Astrocyte of the hippocampus (primary cell): ENCODE results near the gene FOXP1.

Experiments
- DNase-seq: peaks from one replicate; pipeline ENCODE4 v3.0.0; 2011; ENCODE audit warnings: low read depth, low spot score

The FOXP1 gene

DNA sequence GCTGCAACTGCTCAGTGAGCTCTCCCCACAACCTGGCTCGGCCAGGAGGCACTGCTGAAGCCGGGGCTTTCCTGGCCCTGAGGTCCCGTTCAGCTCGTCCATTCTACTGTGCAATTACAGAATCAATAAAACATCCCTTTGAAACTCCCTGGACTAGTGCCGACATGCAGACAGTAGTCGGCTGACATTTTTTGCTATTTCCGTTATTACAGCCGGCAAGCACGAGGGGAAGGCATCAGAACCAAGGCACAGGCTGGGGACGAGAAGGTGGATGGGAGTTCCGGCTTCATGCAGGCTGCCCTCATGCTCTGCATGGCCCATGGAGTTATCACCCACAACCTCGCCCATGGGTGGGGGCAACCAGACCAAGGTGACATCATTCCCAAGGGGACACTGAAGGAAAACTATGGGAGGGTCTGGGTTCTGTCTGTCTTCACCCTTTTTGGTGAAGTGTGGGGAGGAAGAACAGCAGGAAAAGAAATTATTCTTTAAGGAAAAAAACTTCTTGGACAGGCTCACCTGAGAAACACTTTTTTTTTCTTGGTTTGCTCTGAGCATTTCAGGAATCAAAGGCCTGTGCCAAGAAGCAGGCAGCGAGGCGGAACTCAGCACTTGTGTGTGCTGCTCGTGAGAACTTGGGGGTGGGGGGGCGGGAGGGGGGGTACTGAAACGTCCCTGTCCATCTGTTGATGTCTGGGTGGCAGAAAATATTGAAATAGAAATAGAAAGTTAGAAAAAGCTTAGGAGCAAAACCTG is 154.5 kb downstream of the FOXP1 start:
- peak; percentile 64 for DNase-seq

DNA sequence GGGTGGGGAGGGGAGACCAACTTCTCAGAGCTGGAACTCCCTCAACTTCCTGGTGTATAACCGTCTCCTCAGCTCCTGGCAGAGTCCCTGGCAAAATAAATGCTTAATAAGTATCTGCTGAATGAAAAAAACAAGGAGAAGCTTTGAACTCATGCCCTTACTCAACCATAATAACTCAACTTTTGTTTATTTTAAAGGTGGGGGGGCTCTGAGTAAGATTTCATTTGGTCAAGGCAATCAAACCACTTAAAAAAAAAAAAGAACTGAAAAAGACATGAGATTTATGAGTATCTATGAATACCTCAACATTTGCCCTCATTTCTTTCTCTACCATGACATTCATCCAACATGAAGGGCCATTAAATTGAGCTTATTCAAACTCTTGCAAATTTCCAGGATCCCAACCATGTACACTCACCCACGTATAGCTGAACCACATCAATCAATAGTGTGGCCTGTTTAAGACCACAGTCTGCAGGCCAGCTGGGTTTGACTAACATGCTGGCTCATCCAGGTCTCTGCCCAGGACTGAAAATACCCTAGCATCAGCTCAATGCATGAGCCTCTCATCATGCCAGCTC is 157.9 kb downstream of the FOXP1 start:
- DNase-seq, result peak; percentile 88

DNA sequence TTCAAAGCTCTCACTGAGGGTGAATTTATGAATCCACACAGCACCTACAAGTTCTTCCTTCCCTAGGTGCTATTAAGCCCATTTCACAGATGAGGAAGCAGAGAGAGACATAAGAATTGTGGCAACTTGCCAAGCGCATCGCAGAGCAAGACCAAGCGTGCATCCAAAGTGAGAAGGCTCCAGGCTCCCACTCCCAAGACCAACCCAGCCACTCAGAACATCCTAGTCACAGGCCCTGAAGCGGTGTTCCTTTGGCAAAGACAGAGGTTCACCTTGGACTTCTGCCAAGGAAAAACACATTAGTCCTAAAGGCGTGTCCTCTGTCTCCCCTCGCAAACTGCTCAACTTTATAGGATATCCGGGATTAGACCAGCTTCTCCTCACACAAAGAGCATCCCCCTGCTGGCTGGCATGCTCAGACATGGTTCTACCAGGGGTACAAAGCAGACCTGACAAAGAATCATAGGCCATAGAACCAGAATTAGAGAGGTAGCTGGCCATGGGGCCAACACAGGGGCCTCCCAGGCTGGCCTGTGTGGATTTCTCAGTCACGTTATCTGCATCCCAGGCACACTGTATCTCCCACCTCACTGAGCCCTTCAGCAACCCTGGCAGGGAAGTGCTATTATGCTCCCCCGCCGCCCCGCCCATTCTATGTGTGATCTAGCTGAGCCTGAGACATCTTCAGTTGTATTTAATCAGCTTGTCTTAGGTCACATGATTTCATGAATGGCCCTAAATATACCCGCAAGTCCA is 160.2 kb downstream of the FOXP1 start:
- no peak for DNase-seq

DNA sequence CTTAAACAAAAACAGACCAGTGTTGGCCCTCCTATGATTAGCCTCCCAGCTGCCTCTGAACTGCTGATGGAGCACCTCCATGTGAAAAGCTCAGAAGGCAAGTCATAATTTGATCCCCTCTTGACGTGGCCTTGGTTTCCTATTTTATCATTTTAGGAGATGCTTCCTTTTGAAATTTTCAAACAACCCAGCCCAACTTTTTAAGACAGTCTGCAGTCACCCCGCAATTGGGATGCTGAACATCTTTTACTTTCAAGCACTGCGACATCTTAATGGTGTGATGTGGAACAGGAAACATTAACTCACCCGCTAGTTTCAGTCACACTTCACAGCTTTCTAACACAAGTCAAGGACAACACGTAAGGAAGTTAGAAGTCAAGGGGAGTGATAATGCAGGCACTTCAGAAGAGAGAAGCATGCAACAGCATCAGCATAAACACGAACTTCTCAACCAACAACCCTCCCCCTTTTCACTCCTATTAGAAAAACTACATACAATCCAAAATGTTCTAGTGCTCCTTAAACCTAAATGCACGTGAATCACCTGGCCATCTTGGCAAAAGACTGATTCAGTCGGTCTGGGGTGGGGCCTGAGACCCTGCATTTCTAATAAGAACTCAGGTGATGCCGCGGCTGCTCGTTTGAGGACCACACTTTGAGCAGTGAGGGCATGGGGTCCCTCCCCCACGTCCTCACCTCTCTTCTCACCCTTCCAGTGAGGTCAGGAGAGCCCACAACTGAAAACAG is 161.5 kb downstream of the FOXP1 start:
- DNase-seq, result no peak

DNA sequence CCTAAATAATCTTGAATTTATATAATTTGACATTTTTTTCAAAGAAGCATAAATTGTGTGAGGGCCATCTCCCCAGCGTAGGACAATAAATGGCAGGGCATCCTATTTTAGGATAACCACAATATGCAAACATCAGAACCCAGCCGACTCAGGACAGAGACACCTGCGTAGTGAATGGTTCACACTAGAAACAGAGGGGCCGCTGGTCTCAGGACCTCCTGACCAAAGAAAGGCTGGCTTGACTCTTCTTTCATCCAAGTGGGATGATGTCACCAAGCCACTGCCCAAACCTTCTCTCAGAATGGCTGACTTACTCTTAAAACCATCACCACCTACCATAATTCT is 162.1 kb downstream of the FOXP1 start:
- no peak for DNase-seq

DNA sequence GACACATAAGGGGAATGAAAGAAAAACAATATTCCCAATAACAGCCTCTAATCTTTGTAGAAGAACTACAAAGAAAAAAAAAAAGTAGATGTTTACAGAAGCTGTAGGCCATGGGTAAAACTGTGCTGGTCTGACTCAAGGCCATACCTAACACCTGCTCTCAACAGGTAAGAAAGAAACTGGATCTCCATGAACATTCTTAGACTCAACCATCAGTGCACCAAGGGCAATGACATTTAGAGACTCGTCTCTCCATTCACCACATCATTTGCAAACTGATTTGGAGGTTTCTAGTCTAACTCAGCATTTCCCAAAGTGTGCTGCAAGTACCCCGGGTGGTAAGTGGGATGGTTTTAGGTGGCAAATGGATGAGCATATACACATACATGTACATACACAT is 164.2 kb downstream of the FOXP1 start:
- DNase-seq, result no peak

DNA sequence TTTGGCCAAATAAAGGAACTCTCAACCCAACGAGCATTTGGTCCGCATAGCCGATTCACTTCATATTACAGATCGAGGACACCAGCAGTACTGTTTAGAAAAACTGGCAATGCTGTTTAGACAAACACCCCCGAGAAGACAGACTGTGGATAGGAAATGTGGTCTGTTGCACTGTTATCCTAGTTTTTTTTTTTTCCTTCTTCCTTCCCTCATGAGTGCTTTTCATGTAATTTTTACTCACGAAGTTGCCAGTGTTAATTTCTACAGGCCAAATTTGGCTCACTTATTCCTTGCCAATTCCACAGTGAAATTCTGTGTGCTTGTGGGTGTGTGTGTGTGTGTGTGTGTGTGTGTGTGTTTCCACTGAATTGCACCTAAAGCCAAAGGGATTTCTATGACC is 165.7 kb downstream of the FOXP1 start:
- DNase-seq, result peak; percentile 26

DNA sequence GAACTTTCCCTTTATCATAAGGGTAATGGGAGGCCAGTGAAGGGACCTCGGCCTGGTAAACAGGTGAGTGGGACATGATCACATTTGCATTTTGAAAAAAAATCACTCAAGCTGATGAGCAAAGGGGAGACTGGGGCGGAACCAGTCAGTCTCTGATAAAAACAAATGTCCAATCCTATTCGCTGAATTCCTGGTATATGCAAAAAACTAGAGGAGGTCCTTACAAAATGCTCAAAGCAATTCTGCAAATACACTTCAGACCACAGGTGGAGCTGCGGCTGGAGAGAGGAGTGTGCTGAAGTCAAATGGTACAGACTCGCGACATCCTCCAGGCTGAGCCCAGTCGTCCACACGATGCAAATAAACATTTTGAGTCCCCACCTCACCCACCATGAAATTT is 166.7 kb downstream of the FOXP1 start:
- DNase-seq, result no peak

DNA sequence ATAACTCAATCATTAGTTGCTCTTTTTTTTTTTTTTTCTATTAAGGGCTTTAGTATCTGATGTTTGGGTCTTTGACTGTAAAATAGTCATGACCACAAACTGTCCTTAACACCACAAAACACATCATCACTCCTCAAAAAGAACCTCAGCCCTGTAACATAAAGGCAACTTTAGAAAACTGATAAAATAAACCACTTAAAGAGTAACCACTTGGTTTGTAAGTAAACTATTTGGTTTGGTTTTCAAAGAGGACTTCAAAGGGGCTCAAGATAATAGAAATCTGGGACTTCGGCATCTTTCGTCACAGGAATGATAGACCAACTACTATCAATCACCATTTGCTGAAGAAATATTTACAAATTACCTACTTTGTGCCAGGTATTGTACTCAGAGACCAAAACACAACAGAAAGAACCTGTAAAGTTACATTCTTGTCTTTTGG is 167.8 kb downstream of the FOXP1 start:
- DNase-seq, result peak; percentile 23

DNA sequence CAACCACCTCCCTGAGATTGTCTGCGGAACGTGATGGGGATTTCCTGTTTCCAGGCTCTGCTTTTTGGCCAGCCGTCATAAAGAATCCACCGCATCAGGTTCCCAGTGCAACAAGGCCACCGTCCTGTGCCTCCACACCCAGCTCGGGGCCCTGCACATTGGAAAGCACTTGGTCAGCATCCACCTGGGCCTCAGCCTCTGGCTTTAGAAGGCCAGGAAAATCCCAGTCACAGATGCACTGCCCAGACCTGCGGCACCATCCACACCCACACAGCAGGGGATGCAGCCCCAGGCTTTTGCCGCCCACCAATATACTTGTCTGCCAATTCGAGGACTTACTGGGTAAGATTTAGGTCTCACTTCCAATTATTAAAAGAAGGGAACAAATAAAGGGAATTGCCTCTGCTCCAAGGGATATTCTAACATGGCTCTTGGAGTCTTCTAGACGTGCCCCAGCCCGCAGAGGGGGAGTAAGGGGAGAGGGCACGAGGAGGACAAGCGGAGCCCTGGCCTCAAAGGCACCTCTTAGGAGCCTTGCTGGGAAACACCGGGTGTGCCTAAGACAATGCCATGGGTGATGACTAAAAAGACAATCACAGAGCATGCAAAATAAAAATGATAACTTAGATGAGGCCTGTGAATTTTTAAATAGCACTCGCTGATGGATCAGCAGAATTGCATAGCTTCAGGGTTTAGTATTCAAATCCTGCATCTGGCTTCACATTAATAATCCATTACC is 169.2 kb downstream of the FOXP1 start:
- DNase-seq, result no peak

DNA sequence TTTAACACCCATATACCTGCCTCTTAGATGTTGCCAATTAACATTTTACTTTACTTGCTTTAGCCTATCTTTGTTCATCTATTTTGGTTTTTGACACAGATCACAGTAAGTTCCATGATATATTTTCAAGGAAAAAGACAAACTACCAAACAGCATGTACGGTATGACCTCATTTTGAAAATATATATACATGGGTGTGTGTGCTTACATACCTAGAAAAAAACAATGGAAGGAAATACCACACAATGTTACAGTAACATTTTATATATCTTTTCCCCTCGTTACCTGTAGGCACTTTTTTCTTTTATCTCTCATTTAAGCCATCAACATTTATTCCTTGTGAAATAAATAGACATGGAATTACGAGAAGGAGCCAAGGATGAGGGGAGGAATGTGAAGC is 170.0 kb downstream of the FOXP1 start:
- DNase-seq, result no peak

DNA sequence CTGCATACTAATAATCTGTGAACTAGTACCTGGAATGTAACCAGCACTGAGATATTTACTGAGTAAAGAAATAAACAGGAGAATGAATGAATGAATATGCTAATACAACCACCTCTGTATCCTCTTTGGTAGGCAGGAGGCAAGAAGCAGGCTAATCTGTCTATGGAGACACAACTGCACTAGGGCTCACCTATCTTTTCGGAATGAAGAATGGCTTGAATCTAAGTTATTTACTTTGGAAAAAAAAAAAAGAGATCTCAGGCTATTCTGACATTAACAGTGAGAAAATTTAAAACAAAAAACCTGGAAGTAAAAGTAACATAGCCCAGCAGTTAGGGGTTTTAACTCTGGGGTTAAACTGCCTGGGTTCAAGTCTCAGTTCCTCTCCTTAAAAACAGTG is 174.2 kb downstream of the FOXP1 start:
- no peak for DNase-seq

DNA sequence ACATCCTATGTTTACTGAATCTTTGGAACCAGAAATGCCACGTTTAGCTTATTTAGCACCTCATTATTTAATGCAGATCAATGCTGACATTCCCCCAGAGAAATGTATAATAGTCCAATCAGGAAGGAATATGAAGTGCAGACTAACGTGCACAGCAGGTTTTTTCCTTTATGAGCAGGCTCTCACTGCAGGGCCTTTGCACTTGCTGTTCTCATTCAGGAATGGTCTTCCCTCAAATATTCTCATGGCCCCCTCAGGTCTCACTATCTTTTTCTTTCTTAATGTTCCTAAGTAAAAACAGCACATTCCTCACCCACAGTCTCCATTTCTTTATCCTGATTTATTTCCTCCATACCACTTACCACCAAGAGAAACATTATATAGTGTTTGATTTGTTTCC is 174.6 kb downstream of the FOXP1 start:
- no peak for DNase-seq

DNA sequence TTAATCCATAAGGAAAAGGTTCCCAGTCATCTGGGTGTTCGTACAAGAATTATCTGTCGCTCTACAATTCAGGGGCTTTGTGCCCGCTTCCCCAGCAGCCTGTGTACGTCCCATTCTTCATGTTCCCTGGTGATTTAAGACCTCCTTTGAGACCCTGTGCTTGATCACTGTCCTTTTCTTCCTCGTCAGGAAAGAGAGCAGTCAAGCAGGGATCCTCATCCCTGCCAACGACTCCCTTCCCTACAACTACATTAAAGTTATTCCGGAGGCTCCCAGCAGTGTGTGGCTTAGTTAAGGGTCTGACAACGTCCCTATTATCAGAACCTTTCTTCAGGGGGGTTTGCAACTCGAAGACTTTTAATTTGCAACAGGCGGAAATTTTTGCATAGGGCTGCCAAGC is 175.7 kb downstream of the FOXP1 start:
- no peak for DNase-seq

DNA sequence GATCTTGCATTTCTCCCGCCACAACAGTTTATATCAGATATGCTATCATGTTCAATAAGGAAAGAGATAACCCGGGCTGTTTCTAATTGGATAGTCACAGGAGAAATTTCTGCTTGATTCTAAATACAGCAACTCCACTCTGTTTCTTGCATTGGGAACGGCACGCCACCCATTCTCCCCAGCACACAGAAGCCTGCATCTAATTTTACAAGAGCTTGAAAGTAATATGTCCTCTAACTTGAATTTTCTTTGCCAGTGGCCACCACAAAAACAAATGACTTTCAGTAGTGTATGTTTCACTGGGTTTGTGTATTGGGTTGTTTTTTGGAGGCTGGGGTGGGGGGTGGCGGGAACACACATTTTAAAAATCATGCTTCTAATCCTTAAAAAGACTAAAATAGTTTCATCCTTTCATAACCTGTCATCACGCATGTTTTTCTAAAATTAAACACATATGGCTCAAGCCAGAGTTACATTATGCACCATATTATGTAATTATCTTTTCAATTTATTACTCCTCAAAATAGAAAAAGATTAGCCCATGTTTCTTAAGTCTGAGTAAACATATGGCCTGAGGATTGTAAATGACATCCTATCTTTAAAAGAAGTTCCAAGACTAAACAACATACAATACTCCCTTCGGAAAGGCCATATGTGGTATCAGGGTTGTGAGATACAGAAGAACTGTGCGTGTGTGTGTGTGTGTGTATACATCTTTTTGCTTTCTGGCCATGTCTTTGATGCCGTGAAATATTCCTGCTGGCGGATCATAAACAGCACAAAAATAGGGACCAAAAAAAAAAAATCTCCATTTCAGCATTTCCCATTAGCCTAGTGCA is 176.3 kb downstream of the FOXP1 start:
- no peak for DNase-seq

DNA sequence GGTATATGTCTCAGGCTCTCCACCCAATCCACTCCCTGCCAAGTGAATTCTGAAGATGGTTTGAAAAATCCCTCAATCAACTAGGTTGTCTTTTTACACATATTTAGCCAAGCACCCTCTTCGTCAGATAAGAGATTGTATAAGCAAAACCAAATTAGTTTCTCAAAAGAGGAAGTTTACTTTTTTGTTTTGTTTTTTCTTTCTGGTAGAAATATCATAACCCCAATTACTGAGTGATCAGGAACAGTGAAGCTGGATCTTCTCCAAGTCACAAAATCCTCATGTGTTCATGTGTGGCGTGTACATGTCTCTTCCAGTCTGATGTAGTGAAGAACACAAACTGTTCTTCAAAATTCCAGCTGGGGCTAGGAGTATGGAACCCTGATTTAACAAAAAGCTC is 180.6 kb downstream of the FOXP1 start:
- DNase-seq, result no peak

DNA sequence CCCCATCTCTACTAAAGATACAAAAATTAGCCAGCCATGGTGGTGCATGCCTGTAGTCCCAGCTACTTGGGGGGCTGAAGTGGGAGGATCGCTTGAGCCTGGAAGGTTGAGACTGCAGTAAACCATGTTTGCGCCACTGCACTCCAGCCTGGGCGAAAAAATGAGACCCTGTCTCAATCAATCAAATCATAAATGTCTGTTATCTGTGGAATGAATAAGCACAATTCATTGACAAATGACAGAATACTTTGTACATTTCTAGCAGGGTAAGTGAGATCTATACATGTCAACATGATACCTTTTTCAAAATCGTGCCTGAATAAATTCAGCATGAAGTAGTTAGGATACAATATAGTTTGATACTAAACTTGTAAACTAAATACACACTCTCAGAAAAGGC is 181.2 kb downstream of the FOXP1 start:
- DNase-seq, result no peak

DNA sequence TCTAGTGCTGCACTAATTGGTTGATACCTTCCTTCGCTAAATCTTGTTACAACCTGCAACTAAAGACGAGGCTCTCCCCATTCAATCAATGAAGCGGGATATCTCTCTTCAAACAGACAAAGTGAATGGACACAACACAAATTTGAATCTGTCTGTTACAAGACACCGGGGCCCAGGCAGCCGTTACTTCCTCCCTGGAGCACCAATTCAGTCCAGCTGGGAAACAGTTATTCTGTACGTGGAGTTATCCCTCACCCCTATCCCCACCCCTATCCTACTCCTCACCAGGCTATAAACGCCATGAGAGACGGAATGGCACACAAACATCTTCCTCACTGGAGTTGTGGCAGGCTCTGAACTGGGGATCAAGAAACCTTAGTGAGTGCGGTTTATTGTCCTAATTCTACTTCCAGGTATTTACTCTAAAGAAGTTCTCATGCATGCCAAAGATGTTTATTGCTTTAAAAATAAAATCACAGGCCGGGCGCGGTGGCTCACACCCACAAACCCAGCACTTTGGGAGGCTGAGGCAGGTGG is 181.8 kb downstream of the FOXP1 start:
- DNase-seq, result no peak

DNA sequence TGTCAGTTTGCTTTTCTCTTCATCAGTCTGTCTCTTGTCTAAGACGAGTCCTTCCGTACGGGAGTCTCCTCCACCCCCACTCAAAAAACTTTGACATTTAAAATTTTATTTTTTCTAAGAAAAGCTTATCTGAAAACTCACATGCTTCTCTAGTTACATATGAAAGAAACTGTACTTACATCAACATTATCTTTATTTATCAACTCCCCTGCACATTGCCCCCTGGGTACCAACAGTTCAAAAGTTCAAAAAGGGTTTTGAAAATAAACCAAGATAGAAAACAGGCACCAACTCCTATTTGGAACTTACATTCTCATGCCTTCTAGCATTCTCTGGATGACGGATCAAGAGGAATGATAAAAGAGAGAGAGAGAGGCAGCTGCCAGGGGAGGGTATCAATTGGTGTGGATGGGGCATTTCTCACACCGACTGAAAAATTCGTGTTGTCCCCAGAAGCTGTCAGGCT is 182.5 kb downstream of the FOXP1 start:
- DNase-seq, result no peak

DNA sequence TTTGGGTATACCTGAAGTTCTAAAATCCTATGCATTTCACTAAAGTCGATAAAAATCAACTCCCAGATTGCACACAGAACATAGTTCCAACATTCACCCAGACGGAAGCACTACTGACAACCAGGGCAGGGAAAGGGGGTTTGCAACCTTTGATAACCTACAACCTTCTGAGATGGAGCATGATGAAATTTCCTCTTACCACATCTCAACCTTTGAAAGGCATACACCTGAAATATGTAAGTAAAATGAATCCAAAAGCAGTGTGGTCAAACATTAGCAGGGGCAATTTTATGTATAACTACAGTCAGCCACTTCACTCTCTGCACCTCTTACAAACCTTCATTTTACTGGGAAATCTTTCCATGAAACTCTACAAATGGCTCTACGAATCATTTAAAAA is 184.1 kb downstream of the FOXP1 start:
- no peak for DNase-seq
